ENCODE measurements around the gene RAB5IF. TPM values are rescaled to one million over a fixed set of nuclear protein-coding genes. Genes with fewer than 3 reads are reported as not detected.

RAB5IF gene
- total and polyA plus RNA-seq, 2 of the 13 experiments (the other 11 are each of a cell fraction or from before 2014, with no cell fraction given), result 261 to 305 TPM

- TF ChIP-seq TFDP2 (CRISPR knock-in tag; IDR thresholded peaks at IDR 0.05), result peak; percentile 34; the same call in 1 of the 2 replicates
- TF ChIP-seq ZBTB3 (CRISPR knock-in tag; IDR thresholded peaks at IDR 0.05; ENCODE audit: borderline replicate concordance, low read depth), result 0 out of 2 replicates have a peak, but pooled peaks have one; percentile 39
- TF ChIP-seq ZNF557 (CRISPR knock-in tag; IDR thresholded peaks at IDR 0.05), result no peak
- TF ChIP-seq NFE2L2 (IDR thresholded peaks at IDR 0.05; ENCODE audit: low read length), result peak; percentile 13; the same call in 1 of the 2 replicates
- TF ChIP-seq MED1 (CRISPR knock-in tag; IDR thresholded peaks at IDR 0.05), result peak; percentile 54
- TF ChIP-seq ZNF720 (CRISPR knock-in tag; IDR thresholded peaks at IDR 0.05), result no peak
- TF ChIP-seq HINFP (CRISPR knock-in tag; IDR thresholded peaks at IDR 0.05; ENCODE audit: low read depth), result peak; percentile 28; the same call in 1 of the 2 replicates
- peak; percentile 38 for TF ChIP-seq SAP130 (CRISPR knock-in tag; IDR thresholded peaks at IDR 0.05; ENCODE audit: low read depth)
- peak; percentile 63; the same call in 1 of the 2 replicates for TF ChIP-seq HMG20B (CRISPR knock-in tag; conservative IDR thresholded peaks at IDR 0.05)
- TF ChIP-seq TEAD3 (CRISPR knock-in tag; optimal IDR thresholded peaks at IDR 0.05; ENCODE audit: borderline replicate concordance), result peak; percentile 34
- peak; percentile 57; the same call in 1 of the 2 replicates for TF ChIP-seq TARDBP (CRISPR knock-in tag; IDR thresholded peaks at IDR 0.05)
- TF ChIP-seq ZNF574 (CRISPR knock-in tag; IDR thresholded peaks at IDR 0.05), result peak; percentile 45
- no peak for TF ChIP-seq ZNF207 (IDR thresholded peaks at IDR 0.05; ENCODE audit: borderline replicate concordance)
- TF ChIP-seq KDM1A (CRISPR knock-in tag; IDR thresholded peaks at IDR 0.05), result peak; percentile 97
- TF ChIP-seq GMEB1 (CRISPR knock-in tag; IDR thresholded peaks at IDR 0.05; ENCODE audit: borderline replicate concordance), result no peak; the same call in none of the 2 replicates
- TF ChIP-seq UBTF (CRISPR knock-in tag; IDR thresholded peaks at IDR 0.05), result peak; percentile 69
- TF ChIP-seq HIVEP1 (CRISPR knock-in tag; IDR thresholded peaks at IDR 0.05), result peak; percentile 64; the same call in 1 of the 2 replicates
- 0 out of 2 replicates have a peak, but pooled peaks have one; percentile 42 for TF ChIP-seq DPF2 (CRISPR knock-in tag; IDR thresholded peaks at IDR 0.05; ENCODE audit: borderline replicate concordance, low read depth)
- peak; percentile 7 for TF ChIP-seq ZFP41 (CRISPR knock-in tag; IDR thresholded peaks at IDR 0.05; ENCODE audit: borderline replicate concordance)
- peak; percentile 90 for TF ChIP-seq ZFY (CRISPR knock-in tag; IDR thresholded peaks at IDR 0.05)
Observed at GRCh38 chr20:36632487-36633284, 27.1 kb downstream of the RAB5IF start (continued).

All from HepG2 (cell line).